NCI-H1436 treated with DMSO at 0.1 percent for 48 hours (cell line): ENCODE results near the gene SMG6.

Source experiments
- DNase-seq: peaks from one replicate; lab custom pipeline; 2025; lab: John Stamatoyannopoulos, UW

Gene SMG6

GRCh38 chr17:2235265-2235664, 68.3 kb downstream of the SMG6 start:
- no peak for DNase-seq

- DNase-seq = no peak
Measured at GRCh38 chr17:2233441-2233947, 70.1 kb downstream of the SMG6 start.

GRCh38 chr17:2232244-2232638, 71.3 kb downstream of the SMG6 start:
- DNase-seq = no peak

GRCh38 chr17:2230877-2231276, 72.7 kb downstream of the SMG6 start:
- no peak for DNase-seq

- DNase-seq = no peak
Measured at GRCh38 chr17:2227025-2227699, 76.4 kb downstream of the SMG6 start.

GRCh38 chr17:2223617-2223927, 80.0 kb downstream of the SMG6 start:
- no peak for DNase-seq

- no peak for DNase-seq
Measured at GRCh38 chr17:2222901-2223616, 80.5 kb downstream of the SMG6 start.

- DNase-seq = no peak
Measured at GRCh38 chr17:2222301-2222700, 81.3 kb downstream of the SMG6 start.

GRCh38 chr17:2218426-2218825, 85.2 kb downstream of the SMG6 start:
- no peak for DNase-seq

- no peak for DNase-seq
Measured at GRCh38 chr17:2215616-2216364, 87.8 kb downstream of the SMG6 start.

GRCh38 chr17:2214929-2215615, 88.5 kb downstream of the SMG6 start:
- no peak for DNase-seq

- DNase-seq = no peak
Measured at GRCh38 chr17:2214047-2214928, 89.3 kb downstream of the SMG6 start.

- no peak for DNase-seq
Measured at GRCh38 chr17:2213291-2213960, 90.2 kb downstream of the SMG6 start.

- DNase-seq = no peak
Measured at GRCh38 chr17:2212400-2212981, 91.1 kb downstream of the SMG6 start.

GRCh38 chr17:2211661-2212399, 91.8 kb downstream of the SMG6 start:
- no peak for DNase-seq

- DNase-seq = no peak
Measured at GRCh38 chr17:2210726-2211125, 92.9 kb downstream of the SMG6 start.

- no peak for DNase-seq
Measured at GRCh38 chr17:2207815-2208515, 95.6 kb downstream of the SMG6 start.

- no peak for DNase-seq
Measured at GRCh38 chr17:2204393-2204792, 99.2 kb downstream of the SMG6 start.

GRCh38 chr17:2203818-2204217, 99.8 kb downstream of the SMG6 start:
- DNase-seq = no peak
